MM.1S (cell line): ENCODE measurements around the gene ATAD3C.
"Not testable (repeated sequence)": the region's sequence is repeated elsewhere in the genome, so short reads cannot be mapped to it uniquely, and the experiment has no call there.

ENCODE experiments used
- DNase-seq: peaks from one replicate; pipeline ENCODE4 v3.0.0-alpha.2; 2015
- H2AFZ ChIP-seq: fragments of 300-600 bp; sonication (generic); 2 replicates; pipeline ENCODE4 v1.6.0; 2016; ENCODE audit warnings: antibody characterized with exemption, low read length
- H3F3A ChIP-seq: fragments of 300-600 bp; sonication (generic); 2 replicates; pipeline ENCODE4 v1.6.1; 2016; ENCODE audit warnings: mild to moderate bottlenecking, antibody characterized with exemption, low read length, moderate library complexity, mixed read lengths; ENCODE audit not compliant: insufficient read depth
- H3K27ac ChIP-seq: fragments of 300-600 bp; sonication (generic); 2 replicates; pipeline ENCODE4 v1.5.1; 2016; ENCODE audit warnings: mild to moderate bottlenecking, low read length
- H3K27me3 ChIP-seq: fragments of 300-600 bp; sonication (generic); replicated peaks from 2 replicates; pipeline ENCODE4 v1.6.0; 2016; ENCODE audit warnings: low read length; ENCODE audit not compliant: insufficient read depth
- H3K36me3 ChIP-seq: fragments of 300-600 bp; sonication (generic); replicated peaks from 2 replicates; pipeline ENCODE4 v1.6.1; 2016; ENCODE audit warnings: mild to moderate bottlenecking, low read length, mixed read lengths; ENCODE audit not compliant: insufficient read depth
- H3K4me1 ChIP-seq: fragments of 300-600 bp; sonication (generic); 2 replicates; pipeline ENCODE4 v1.6.1; 2016; ENCODE audit warnings: low read length, mixed read lengths
- H3K4me2 ChIP-seq: fragments of 300-600 bp; sonication (generic); 2 replicates; pipeline ENCODE4 v1.6.0; 2016; ENCODE audit warnings: low read depth, low read length
- H3K4me3 ChIP-seq: fragments of 300-600 bp; sonication (generic); 2 replicates; pipeline ENCODE4 v1.5.1; 2016; ENCODE audit warnings: low read length, mixed read lengths
- H3K79me2 ChIP-seq: fragments of 300-600 bp; sonication (generic); 2 replicates; pipeline ENCODE4 v1.6.1; 2016; ENCODE audit warnings: mixed run types, low read length, mixed read lengths
- H3K9ac ChIP-seq: fragments of 300-600 bp; sonication (generic); 2 replicates; pipeline ENCODE4 v1.6.1; 2016; ENCODE audit warnings: low read length, mixed read lengths
- H3K9me2 ChIP-seq: fragments of 300-600 bp; sonication (generic); replicated peaks from 2 replicates; pipeline ENCODE4 v1.6.1; 2016; ENCODE audit warnings: mild to moderate bottlenecking, low read length, mixed read lengths; ENCODE audit not compliant: insufficient read depth
- H3K9me3 ChIP-seq: fragments of 300-600 bp; sonication (generic); replicated peaks from 2 replicates; pipeline ENCODE4 v1.6.1; 2016; ENCODE audit warnings: mild to moderate bottlenecking, low read length, mixed read lengths; ENCODE audit not compliant: insufficient read depth
- H4K20me1 ChIP-seq: fragments of 300-600 bp; sonication (generic); 2 replicates; pipeline ENCODE4 v1.6.1; 2016; ENCODE audit warnings: mild to moderate bottlenecking, low read length, moderate library complexity, mixed read lengths; ENCODE audit not compliant: insufficient read depth
- EZH2 ChIP-seq: fragments of 300-600 bp; sonication (generic); optimal IDR thresholded peaks from 2 replicates; pipeline ENCODE3; 2017; ENCODE audit warnings: low read depth, mild to moderate bottlenecking, antibody characterized with exemption, low read length, mixed read lengths
- EZH2phosphoT487 ChIP-seq: fragments of 300-600 bp; sonication (generic); IDR thresholded peaks from 2 replicates; pipeline ENCODE4 v1.6.1; 2018; ENCODE audit warnings: antibody characterized with exemption, low read length
- TF ChIP-seq, protein P1 (sequence below): fragments of 300-600 bp; sonication (generic); IDR thresholded peaks from 2 replicates; pipeline ENCODE4 v1.5.1; 2016; ENCODE audit warnings: antibody characterized with exemption, low read length, mixed read lengths

Gene ATAD3C

DNA sequence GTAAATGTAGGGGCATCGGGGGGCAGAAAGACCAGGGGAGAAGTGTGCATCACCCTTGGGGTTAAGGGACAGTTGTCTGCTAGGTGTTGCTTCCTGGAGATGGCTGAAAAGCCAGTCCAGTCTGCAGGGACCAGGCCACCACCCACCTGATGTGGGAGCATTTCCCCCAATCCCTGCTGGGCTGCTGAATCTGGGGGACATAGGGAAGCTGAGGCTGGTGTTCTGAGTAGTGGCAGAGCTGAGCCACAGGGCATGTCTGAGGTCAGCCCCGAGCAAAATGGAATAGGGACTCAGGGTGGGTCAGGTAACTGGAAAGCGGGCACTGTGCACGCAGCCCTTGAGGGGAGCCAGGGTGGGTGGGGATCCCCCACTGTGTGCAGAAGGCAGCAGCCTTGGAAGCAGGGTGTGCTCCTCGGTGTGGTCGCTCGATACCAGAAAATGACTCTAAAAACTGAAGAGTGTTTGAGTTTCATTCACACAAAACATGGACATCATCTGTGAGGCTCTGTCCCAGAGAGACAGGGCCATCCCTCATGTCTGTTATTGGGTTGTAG is 48.0 kb upstream of the ATAD3C start:
- peaks cover 85% of the 10 kb centered on the region for H3K79me2 ChIP-seq
- TF ChIP-seq, protein P1, sequence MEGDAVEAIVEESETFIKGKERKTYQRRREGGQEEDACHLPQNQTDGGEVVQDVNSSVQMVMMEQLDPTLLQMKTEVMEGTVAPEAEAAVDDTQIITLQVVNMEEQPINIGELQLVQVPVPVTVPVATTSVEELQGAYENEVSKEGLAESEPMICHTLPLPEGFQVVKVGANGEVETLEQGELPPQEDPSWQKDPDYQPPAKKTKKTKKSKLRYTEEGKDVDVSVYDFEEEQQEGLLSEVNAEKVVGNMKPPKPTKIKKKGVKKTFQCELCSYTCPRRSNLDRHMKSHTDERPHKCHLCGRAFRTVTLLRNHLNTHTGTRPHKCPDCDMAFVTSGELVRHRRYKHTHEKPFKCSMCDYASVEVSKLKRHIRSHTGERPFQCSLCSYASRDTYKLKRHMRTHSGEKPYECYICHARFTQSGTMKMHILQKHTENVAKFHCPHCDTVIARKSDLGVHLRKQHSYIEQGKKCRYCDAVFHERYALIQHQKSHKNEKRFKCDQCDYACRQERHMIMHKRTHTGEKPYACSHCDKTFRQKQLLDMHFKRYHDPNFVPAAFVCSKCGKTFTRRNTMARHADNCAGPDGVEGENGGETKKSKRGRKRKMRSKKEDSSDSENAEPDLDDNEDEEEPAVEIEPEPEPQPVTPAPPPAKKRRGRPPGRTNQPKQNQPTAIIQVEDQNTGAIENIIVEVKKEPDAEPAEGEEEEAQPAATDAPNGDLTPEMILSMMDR = no peak
- no peak for TF ChIP-seq EZH2phosphoT487
- TF ChIP-seq EZH2 = no peak
- H3K27ac ChIP-seq = no peak overlapping the region
- peaks cover 13% of the 10 kb centered on the region for H3F3A ChIP-seq
- peaks cover 14% of the 10 kb centered on the region for H3K4me1 ChIP-seq
- no peak overlapping the region for H3K9ac ChIP-seq
- H4K20me1 ChIP-seq = no peaks in the 10 kb centered on the region
- H3K9me3 ChIP-seq = no peaks in the 10 kb centered on the region
- no peaks in the 10 kb centered on the region for H3K9me2 ChIP-seq
- H3K36me3 ChIP-seq = peaks cover 16% of the 10 kb centered on the region
- H3K4me2 ChIP-seq = no peak overlapping the region
- no peaks in the 10 kb centered on the region for H3K27me3 ChIP-seq
- no peak for DNase-seq
- no peak overlapping the region for H3K4me3 ChIP-seq
- no peak overlapping the region for H2AFZ ChIP-seq

DNA sequence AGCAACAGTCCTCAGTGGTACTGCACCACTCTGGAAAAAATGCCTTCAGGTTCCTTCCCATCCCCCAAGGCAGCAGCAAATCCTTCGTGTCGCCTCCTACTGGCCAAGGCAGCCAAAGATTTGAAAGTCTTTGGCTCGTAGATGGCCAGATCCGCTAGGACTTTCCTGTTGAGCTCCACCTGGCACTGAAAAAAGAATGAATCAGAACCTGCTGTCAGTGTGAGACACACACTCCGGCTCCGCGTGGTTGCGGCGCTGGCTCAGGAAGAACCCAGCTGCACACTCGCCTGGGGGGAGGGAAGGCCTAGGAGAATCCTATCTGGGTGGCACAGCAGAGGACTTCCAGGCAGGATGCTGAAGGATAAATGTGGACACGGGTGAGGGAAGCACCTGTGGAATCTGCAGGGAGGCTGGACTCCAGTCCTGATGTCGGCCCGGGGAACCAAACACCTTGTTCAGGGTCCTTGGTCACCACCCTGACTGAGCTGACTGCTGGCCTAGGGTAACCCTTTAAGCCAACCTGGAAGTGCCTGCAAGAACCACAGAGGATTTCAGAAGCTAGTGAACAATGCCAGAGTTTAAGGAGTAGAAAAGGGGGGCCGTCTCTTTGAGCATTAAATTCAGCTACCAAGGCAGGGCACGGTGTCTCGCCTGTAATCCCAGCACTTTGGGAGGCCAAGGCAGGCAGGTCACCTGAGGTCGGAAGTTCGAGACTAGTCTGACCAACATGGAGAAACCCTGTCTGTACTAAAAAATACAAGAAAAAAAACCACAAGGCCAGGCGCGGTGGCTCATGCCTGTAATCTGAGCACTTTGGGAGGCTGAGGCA is 47.2 kb upstream of the ATAD3C start:
- Histone ChIP-seq H3K4me2 (no peak overlapping the region), H3K27ac (no peak overlapping the region), H3K36me3 (peaks cover 11% of the 10 kb centered on the region)

DNA sequence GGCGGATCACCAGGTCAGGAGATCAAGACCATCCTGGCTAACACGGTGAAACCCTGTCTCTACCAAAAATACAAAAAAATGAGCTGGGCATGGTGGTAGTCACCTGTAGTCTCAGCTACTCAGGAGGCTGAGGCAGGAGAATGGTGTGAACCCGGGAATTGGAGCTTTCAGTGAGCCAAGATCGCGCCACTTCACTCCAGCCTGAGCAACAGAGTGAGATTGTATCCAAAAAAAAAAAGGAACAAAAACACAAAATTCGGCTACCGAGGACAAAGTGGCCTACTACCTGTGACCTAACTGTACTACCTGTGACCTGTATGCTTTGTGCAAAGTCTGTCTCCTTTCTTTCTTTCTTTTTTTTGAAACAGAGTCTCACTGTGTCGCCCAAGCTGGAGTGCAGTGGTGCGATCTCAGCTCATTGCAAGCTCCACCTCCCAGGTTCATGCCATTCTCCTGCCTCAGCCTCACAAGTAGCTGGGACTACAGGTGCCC is 46.5 kb upstream of the ATAD3C start:
- not testable (repeated sequence) for H3K4me2 ChIP-seq, DNase-seq, H4K20me1 ChIP-seq, H3K36me3 ChIP-seq, H3K9me2 ChIP-seq, H3K27ac ChIP-seq, H3K27me3 ChIP-seq, H3K9ac ChIP-seq, H3K9me3 ChIP-seq, H3K4me3 ChIP-seq, H2AFZ ChIP-seq
- Histone ChIP-seq H3K4me1 (peaks cover 11% of the 10 kb centered on the region), H3K79me2 (peaks cover 86% of the 10 kb centered on the region), H3F3A (peaks cover 16% of the 10 kb centered on the region)

More for the DNA sequence above, 47.2 kb upstream of the ATAD3C start:
- peaks cover 86% of the 10 kb centered on the region for H3K79me2 ChIP-seq
- no peak overlapping the region for H2AFZ ChIP-seq
- H3K9me3 ChIP-seq = no peaks in the 10 kb centered on the region
- no peaks in the 10 kb centered on the region for H3K27me3 ChIP-seq
- TF ChIP-seq, protein P1 = peak; percentile 62
- no peak for TF ChIP-seq EZH2
- H3K4me1 ChIP-seq = peaks cover 14% of the 10 kb centered on the region
- peaks cover 16% of the 10 kb centered on the region for H3F3A ChIP-seq
- H3K9ac ChIP-seq = no peak overlapping the region
- no peaks in the 10 kb centered on the region for H3K9me2 ChIP-seq
- H4K20me1 ChIP-seq = no peaks in the 10 kb centered on the region
- no peak overlapping the region for H3K4me3 ChIP-seq
- DNase-seq = peak; percentile 33

DNA sequence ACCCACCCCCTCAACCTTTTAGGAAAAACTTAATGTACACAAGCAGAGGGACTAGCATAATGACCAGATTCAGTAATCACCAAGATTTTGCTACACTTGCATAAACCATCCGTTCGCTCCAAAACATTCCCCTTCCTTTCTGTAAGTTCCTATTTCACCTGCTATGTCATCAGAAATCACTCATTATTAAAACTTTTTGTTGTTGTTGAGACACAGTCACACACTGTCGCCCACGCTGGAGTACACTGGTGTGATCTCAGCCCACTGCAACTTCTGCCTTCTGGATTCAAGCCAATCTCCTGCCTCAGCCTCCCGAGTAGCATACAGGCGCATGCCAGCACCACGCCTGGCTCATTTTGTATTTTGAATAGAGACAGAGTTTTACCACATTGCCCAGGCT is 45.8 kb upstream of the ATAD3C start:
- no peak for DNase-seq
- peaks cover 9% of the 10 kb centered on the region for H3K36me3 ChIP-seq
- H4K20me1 ChIP-seq = no peaks in the 10 kb centered on the region
- TF ChIP-seq, protein P1 = no peak
- no peak overlapping the region for H3K27ac ChIP-seq
- no peak overlapping the region for H3K4me3 ChIP-seq
- peaks cover 14% of the 10 kb centered on the region; the same call in 1 of the 2 replicates for H3K4me1 ChIP-seq
- H3F3A ChIP-seq = peaks cover 16% of the 10 kb centered on the region
- no peaks in the 10 kb centered on the region for H3K27me3 ChIP-seq
- no peaks in the 10 kb centered on the region for H3K9me2 ChIP-seq
- H2AFZ ChIP-seq = no peak overlapping the region
- H3K79me2 ChIP-seq = peaks cover 86% of the 10 kb centered on the region
- H3K4me2 ChIP-seq = no peak overlapping the region
- H3K9me3 ChIP-seq = no peaks in the 10 kb centered on the region
- H3K9ac ChIP-seq = no peak overlapping the region
